Caco-2 (cell line): ENCODE results near the gene GLP1R. TPM values are rescaled to one million over a fixed set of nuclear protein-coding genes. Genes with fewer than 3 reads are reported as not detected.
"Not testable (repeated sequence)": the region's sequence is repeated elsewhere in the genome, so short reads cannot be mapped to it uniquely, and the experiment has no call there.

Source experiments
- BruUV-seq: library from RNA; stranded (reverse); fragments of 400-500 nt; replicated peaks from 2 replicates; lab custom pipeline; 2021; lab: Mats Ljungman, UMichigan
- CTCF ChIA-PET: fragments of 300-600 bp; sonication (Branson Sonifier 250); formaldehyde crosslinking; loops from one replicate; lab custom pipeline; 2022; ENCODE audit warnings: antibody characterized with exemption; lab: Charles Lee
- POLR2A ChIA-PET: fragments of 300-600 bp; sonication (Branson Sonifier 250); formaldehyde crosslinking; loops from one replicate; lab custom pipeline; 2022; ENCODE audit warnings: antibody characterized with exemption; lab: Charles Lee
- DNase-seq, 2 experiments: peaks; one replicate each; pipeline versions ENCODE4 v3.0.0 to v3.0.0-alpha.2; 2020 to 2022
- H3K27me3 ChIP-seq: replicated peaks from 2 replicates; pipeline ENCODE4 v1.6.0; 2011; ENCODE audit warnings: low read length; ENCODE audit not compliant: control insufficient read depth, insufficient read depth
- H3K36me3 ChIP-seq: 2 replicates; pipeline ENCODE4 v1.5.1; 2011; ENCODE audit warnings: low read length; ENCODE audit not compliant: control insufficient read depth, insufficient read depth
- H3K4me1 ChIP-seq: fragments of 250-450 bp; sonication (Bioruptor Pico); 2 replicates; pipeline ENCODE4 v1.5.1; 2020; ENCODE audit warnings: mild to moderate bottlenecking
- H3K4me3 ChIP-seq: 2 replicates; pipeline ENCODE4 v1.5.1; 2011; ENCODE audit warnings: low read depth, mild to moderate bottlenecking, control low read depth, low read length
- H3K9me3 ChIP-seq: fragments of 250-450 bp; sonication (Bioruptor Pico); 2 replicates; pipeline ENCODE4 v1.5.1; 2020; ENCODE audit warnings: mild to moderate bottlenecking, moderate library complexity
- H3K27ac Mint-ChIP-seq: one replicate; pipeline ENCODE4 v1.8.0; 2022; ENCODE audit warnings: mixed read lengths; ENCODE audit not compliant: unreplicated experiment
- H3K27me3 Mint-ChIP-seq: one replicate; pipeline ENCODE4 v1.8.0; 2022; ENCODE audit warnings: mixed read lengths; ENCODE audit not compliant: insufficient read depth, unreplicated experiment
- H3K36me3 Mint-ChIP-seq: one replicate; pipeline ENCODE4 v1.8.0; 2022; ENCODE audit warnings: mild to moderate bottlenecking, mixed read lengths; ENCODE audit not compliant: insufficient read depth, unreplicated experiment
- H3K4me1 Mint-ChIP-seq: one replicate; pipeline ENCODE4 v1.8.0; 2022; ENCODE audit warnings: low read depth, mixed read lengths; ENCODE audit not compliant: unreplicated experiment
- H3K4me3 Mint-ChIP-seq: one replicate; pipeline ENCODE4 v1.8.0; 2022; ENCODE audit warnings: mild to moderate bottlenecking, moderate library complexity, mixed read lengths; ENCODE audit not compliant: unreplicated experiment
- H3K9me3 Mint-ChIP-seq: one replicate; pipeline ENCODE4 v1.8.0; 2022; ENCODE audit warnings: mixed read lengths; ENCODE audit not compliant: unreplicated experiment
- intact Hi-C: fragments of 100-400 bp; cut with micrococcal nuclease; formaldehyde crosslinking; loops from one replicate; pipeline ENCODE4 v1.10.0; 2022; ENCODE audit not compliant: unreplicated experiment
- total RNA-seq: library from RNA; stranded (reverse); gene quantifications from 2 replicates; pipeline ENCODE4 v1.2.3, GENCODE V29; 2022
- TF ChIP-seq, protein P1 (sequence below), 2 experiments: fragments of 200-600 bp in 1 of 2; IDR thresholded peaks; 1 replicate in 1 of 2; 2 replicates in 1 of 2; pipeline versions ENCODE4 v1.5.1 to v1.8.0; 2011 to 2022; ENCODE audit warnings: antibody characterized with exemption in 1 of 2, control low read depth in 1 of 2, inconsistent platforms in 1 of 2, low read depth in 1 of 2, low read length in 1 of 2, mild to moderate bottlenecking in 1 of 2, moderate library complexity in 1 of 2; ENCODE audit not compliant: insufficient read depth in 1 of 2, severe bottlenecking in 1 of 2, unreplicated experiment in 1 of 2

Gene GLP1R
- total RNA-seq, 1 experiment from 2014 or later = not detected

GRCh38 chr6:39130691-39131090 lies 82.1 kb downstream of the GLP1R start:
- H3K4me3 Mint-ChIP-seq = no peak overlapping the region
- POLR2A ChIA-PET = interaction anchor here (0.7 kb wide), 1 partner anchor 155 kb away, joined by 3 read pairs; no protein-coding TSS in a partner anchor
- DNase-seq = no peak
- intact Hi-C loops = no loop called here
- no peaks in the 10 kb centered on the region for H3K27me3 ChIP-seq
- no peaks in the 10 kb centered on the region for H3K36me3 Mint-ChIP-seq
- no TSS peak for BruUV-seq
- peaks cover 3% of the 10 kb centered on the region for H3K27me3 Mint-ChIP-seq
- no peak overlapping the region for H3K4me3 ChIP-seq
- H3K9me3 ChIP-seq = no peaks in the 10 kb centered on the region
- H3K4me1 ChIP-seq = no peaks in the 10 kb centered on the region
- no peaks in the 10 kb centered on the region for H3K36me3 ChIP-seq
- TF ChIP-seq, protein P1, sequence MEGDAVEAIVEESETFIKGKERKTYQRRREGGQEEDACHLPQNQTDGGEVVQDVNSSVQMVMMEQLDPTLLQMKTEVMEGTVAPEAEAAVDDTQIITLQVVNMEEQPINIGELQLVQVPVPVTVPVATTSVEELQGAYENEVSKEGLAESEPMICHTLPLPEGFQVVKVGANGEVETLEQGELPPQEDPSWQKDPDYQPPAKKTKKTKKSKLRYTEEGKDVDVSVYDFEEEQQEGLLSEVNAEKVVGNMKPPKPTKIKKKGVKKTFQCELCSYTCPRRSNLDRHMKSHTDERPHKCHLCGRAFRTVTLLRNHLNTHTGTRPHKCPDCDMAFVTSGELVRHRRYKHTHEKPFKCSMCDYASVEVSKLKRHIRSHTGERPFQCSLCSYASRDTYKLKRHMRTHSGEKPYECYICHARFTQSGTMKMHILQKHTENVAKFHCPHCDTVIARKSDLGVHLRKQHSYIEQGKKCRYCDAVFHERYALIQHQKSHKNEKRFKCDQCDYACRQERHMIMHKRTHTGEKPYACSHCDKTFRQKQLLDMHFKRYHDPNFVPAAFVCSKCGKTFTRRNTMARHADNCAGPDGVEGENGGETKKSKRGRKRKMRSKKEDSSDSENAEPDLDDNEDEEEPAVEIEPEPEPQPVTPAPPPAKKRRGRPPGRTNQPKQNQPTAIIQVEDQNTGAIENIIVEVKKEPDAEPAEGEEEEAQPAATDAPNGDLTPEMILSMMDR (IDR thresholded peaks at IDR 0.05; ENCODE audit: insufficient read depth in 1 of 2, low read depth in 1 of 2, low read length in 1 of 2, severe bottlenecking in 1 of 2, unreplicated experiment in 1 of 2) = no peak
- H3K4me1 Mint-ChIP-seq = no peaks in the 10 kb centered on the region
- no peaks in the 10 kb centered on the region for H3K9me3 Mint-ChIP-seq
- H3K27ac Mint-ChIP-seq = no peak overlapping the region
- CTCF ChIA-PET = interaction anchor here (0.7 kb wide), 1 partner anchor 157 kb away, joined by 3 read pairs; no protein-coding TSS in a partner anchor

DNA sequence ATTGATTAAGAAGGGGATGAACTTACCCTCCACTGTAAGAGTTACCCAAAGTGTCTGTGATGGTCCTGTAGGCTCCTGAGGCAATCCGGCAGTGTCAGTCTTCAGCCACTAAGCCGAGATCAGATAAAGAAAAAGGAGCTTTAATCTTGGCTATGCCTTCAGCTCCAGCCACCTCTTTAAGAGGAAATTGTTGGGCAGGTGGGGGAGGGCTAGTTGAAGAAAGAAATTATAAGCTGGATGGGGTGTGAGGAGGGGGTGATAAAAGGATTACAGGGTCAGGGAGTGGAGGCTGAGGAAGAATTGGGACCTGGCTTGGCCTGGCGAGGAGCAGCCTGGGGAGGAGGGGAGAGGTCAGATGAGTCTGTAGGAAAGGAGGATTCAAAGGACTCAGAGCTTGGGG lies 86.2 kb downstream of the GLP1R start:
- H3K4me3 Mint-ChIP-seq, BruUV-seq, POLR2A ChIA-PET: not testable (repeated sequence)

GRCh38 chr6:39136207-39136606 lies 87.6 kb downstream of the GLP1R start:
- not testable (repeated sequence) for H3K4me3 Mint-ChIP-seq
- intact Hi-C loops = loop anchor here (2.0 kb wide), 1 partner anchor 47 kb away; no protein-coding TSS in a partner anchor

More for the DNA sequence above, 86.2 kb downstream of the GLP1R start:
- DNase-seq, CTCF ChIA-PET, intact Hi-C loops, H3K36me3 ChIP-seq, H3K27me3 Mint-ChIP-seq, H3K9me3 Mint-ChIP-seq, H3K4me1 Mint-ChIP-seq, H3K27ac Mint-ChIP-seq, H3K36me3 Mint-ChIP-seq, H3K4me1 ChIP-seq, H3K27me3 ChIP-seq, H3K9me3 ChIP-seq, H3K4me3 ChIP-seq: not testable (repeated sequence)

DNA sequence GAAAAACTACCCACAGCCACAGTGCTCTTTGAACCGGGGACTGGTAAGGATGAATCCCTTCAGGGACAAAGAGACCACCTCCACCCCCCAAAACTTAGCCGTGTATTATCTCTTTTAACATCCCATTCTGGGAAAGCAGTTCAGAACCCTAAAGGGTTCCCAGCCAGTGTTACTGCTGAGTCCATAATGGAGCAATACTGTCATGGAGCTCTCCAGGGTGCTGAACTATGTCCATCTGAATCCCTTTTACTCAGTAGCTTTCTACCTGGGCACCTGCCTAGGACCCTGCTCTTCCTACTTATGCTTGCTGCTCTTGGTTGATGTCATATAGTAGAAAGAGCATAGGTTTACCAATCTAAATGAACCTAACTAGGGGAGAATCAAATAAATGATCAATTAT lies 88.7 kb downstream of the GLP1R start:
- H3K9me3 Mint-ChIP-seq = no peaks in the 10 kb centered on the region
- no peaks in the 10 kb centered on the region for H3K9me3 ChIP-seq
- ChIA-PET CTCF (interaction anchor here (0.9 to 1.1 kb wide), 2 partner anchors 108 to 166 kb away, joined by 3 read pairs; no protein-coding TSS in a partner anchor), POLR2A (interaction anchor here (1.0 kb wide), 1 partner anchor 23 kb away, joined by 5 read pairs; no protein-coding TSS in a partner anchor)
- no peaks in the 10 kb centered on the region for H3K4me1 ChIP-seq
- H3K27ac Mint-ChIP-seq = no peak overlapping the region
- H3K27me3 ChIP-seq = no peaks in the 10 kb centered on the region
- no peaks in the 10 kb centered on the region for H3K36me3 Mint-ChIP-seq
- H3K4me1 Mint-ChIP-seq = no peaks in the 10 kb centered on the region
- peaks cover 8% of the 10 kb centered on the region for H3K27me3 Mint-ChIP-seq
- peak; percentile 53 to 76 for DNase-seq
- intact Hi-C loops = loop anchor here (2.0 kb wide), 1 partner anchor 48 kb away; no protein-coding TSS in a partner anchor
- BruUV-seq = no TSS peak
- no peaks in the 10 kb centered on the region for H3K36me3 ChIP-seq
- H3K4me3 Mint-ChIP-seq = no peak overlapping the region
- TF ChIP-seq, protein P1 (IDR thresholded peaks at IDR 0.05; ENCODE audit: insufficient read depth in 1 of 2, low read depth in 1 of 2, low read length in 1 of 2, severe bottlenecking in 1 of 2, unreplicated experiment in 1 of 2) = no peak
- H3K4me3 ChIP-seq = no peak overlapping the region

More at GRCh38 chr6:39136207-39136606, 87.6 kb downstream of the GLP1R start:
- H3K4me1 Mint-ChIP-seq, H3K36me3 Mint-ChIP-seq, DNase-seq, H3K27ac Mint-ChIP-seq, H3K9me3 ChIP-seq, H3K27me3 ChIP-seq, H3K4me1 ChIP-seq, H3K9me3 Mint-ChIP-seq, BruUV-seq, H3K36me3 ChIP-seq, H3K4me3 ChIP-seq, H3K27me3 Mint-ChIP-seq, CTCF ChIA-PET: not testable (repeated sequence)
- POLR2A ChIA-PET = interaction anchor here (1.0 kb wide), 1 partner anchor 22 kb away, joined by 5 read pairs; no protein-coding TSS in a partner anchor
